MM.1S (cell line): Measurements from ENCODE around the gene ABCA13.

Experiments
- CTCF ChIP-seq: fragments of 300-600 bp; sonication (generic); IDR thresholded peaks from 2 replicates; pipeline ENCODE4 v1.5.1; 2016; ENCODE audit warnings: antibody characterized with exemption, low read length, mixed read lengths
- EZH2 ChIP-seq: fragments of 300-600 bp; sonication (generic); optimal IDR thresholded peaks from 2 replicates; pipeline ENCODE3; 2017; ENCODE audit warnings: low read depth, mild to moderate bottlenecking, antibody characterized with exemption, low read length, mixed read lengths

GRCh38 chr7:48141521-48141920 lies 29.7 kb upstream of the ABCA13 start:
- no peak for TF ChIP-seq CTCF
- no peak for TF ChIP-seq EZH2
